K562 (cell line): Measurements from ENCODE around the gene KBTBD4. TPM values are rescaled to one million over a fixed set of nuclear protein-coding genes. Genes with fewer than 3 reads are reported as not detected.

ENCODE experiments used
- FOXO4 ChIP-seq: fragments of 450-650 bp; formaldehyde crosslinking; IDR thresholded peaks from 2 replicates; pipeline ENCODE4 v1.4.0; 2020; ENCODE audit warnings: mild to moderate bottlenecking, moderate library complexity
- NEUROD1 ChIP-seq: fragments of 150-350 bp; IDR thresholded peaks from 2 replicates; pipeline ENCODE4 v1.6.1; 2014; ENCODE audit warnings: borderline replicate concordance, low read length, low read depth; ENCODE audit not compliant: partially characterized antibody
- ZNF232 ChIP-seq: sonication (generic); formaldehyde crosslinking; IDR thresholded peaks from 2 replicates; pipeline ENCODE4 v1.8.0; 2022; ENCODE audit warnings: mild to moderate bottlenecking, missing genetic modification reagents
- ZNF511 ChIP-seq: sonication (generic); formaldehyde crosslinking; IDR thresholded peaks from 2 replicates; pipeline ENCODE4 v1.8.0; 2022; ENCODE audit warnings: mild to moderate bottlenecking, missing genetic modification reagents
- ZNF584 ChIP-seq: fragments of 200-800 bp; sonication (Bioruptor generic); IDR thresholded peaks from 2 replicates; pipeline ENCODE4 v1.6.1; 2016; ENCODE audit warnings: low read depth, mild to moderate bottlenecking, missing genetic modification characterization, missing compliant biosample characterization
- polyA plus RNA-seq, 8 experiments: library from polyadenylated mRNA; depleted of rRNA in 4 of 8; stranded (reverse) in 5 of 8; unstranded in 3 of 8; fragments of >200 nt; fragmentation: Nextera tagmentation in 2 of 8; fragmentation: Illumina TruSeq in 1 of 8; extraction: Ambion mirVana in 2 of 8; extraction: Trizol in 1 of 8; gene quantifications; 2 replicates each; pipeline versions ENCODE4 v1.2.1 to v1.2.3, GENCODE V29; 2011 to 2014; ENCODE audit warnings: inconsistent platforms in 1 of 8, missing spikeins in 1 of 8
- total RNA-seq, 7 experiments: library from RNA; depleted of rRNA in 6 of 7; stranded (reverse); fragments of >200 nt in 6 of 7; fragmentation: Illumina TruSeq in 2 of 7; extraction: Trizol in 2 of 7; gene quantifications; 2 replicates each; pipeline versions ENCODE4 v1.2.1 to v1.2.3, GENCODE V29; 2011 to 2021; ENCODE audit warnings: low replicate concordance in 1 of 7
- TF ChIP-seq, protein P1 (sequence below): sonication (generic); formaldehyde crosslinking; IDR thresholded peaks from 2 replicates; pipeline ENCODE4 v1.9.0; 2022; ENCODE audit warnings: mild to moderate bottlenecking, missing genetic modification reagents
- TF ChIP-seq, protein P2 (sequence below), 2 experiments: fragments of 150-350 bp in 1 of 2; IDR thresholded peaks; 2 replicates each; pipeline ENCODE4 v1.6.1; 2012 to 2016; ENCODE audit warnings: low read depth in 2 of 2, low read length in 2 of 2, mild to moderate bottlenecking in 1 of 2, moderate library complexity in 1 of 2
- TF ChIP-seq, protein P3 (sequence below), 2 experiments: fragments of 450-650 bp; IDR thresholded peaks; 2 replicates each; pipeline ENCODE4 v1.6.1; 2016
- TF ChIP-seq, protein P4 (sequence below), 2 experiments: fragments of 450-650 bp; IDR thresholded peaks; 2 replicates each; pipeline ENCODE4 v1.6.1; 2018; ENCODE audit warnings: mild to moderate bottlenecking in 2 of 2, low read depth in 1 of 2; ENCODE audit not compliant: partially characterized antibody in 2 of 2
- TF ChIP-seq, protein P5 (sequence below): conservative IDR thresholded peaks from 2 replicates; pipeline ENCODE4 v1.6.1; 2011; ENCODE audit warnings: low read depth, mild to moderate bottlenecking, low read length; ENCODE audit not compliant: control insufficient read depth

The KBTBD4 gene
- total and polyA plus RNA-seq, 9 of the 15 experiments (the other 6 are each of a cell fraction or from before 2014, with no cell fraction given) = 7.0 to 33.9 (median 13.3) TPM

DNA sequence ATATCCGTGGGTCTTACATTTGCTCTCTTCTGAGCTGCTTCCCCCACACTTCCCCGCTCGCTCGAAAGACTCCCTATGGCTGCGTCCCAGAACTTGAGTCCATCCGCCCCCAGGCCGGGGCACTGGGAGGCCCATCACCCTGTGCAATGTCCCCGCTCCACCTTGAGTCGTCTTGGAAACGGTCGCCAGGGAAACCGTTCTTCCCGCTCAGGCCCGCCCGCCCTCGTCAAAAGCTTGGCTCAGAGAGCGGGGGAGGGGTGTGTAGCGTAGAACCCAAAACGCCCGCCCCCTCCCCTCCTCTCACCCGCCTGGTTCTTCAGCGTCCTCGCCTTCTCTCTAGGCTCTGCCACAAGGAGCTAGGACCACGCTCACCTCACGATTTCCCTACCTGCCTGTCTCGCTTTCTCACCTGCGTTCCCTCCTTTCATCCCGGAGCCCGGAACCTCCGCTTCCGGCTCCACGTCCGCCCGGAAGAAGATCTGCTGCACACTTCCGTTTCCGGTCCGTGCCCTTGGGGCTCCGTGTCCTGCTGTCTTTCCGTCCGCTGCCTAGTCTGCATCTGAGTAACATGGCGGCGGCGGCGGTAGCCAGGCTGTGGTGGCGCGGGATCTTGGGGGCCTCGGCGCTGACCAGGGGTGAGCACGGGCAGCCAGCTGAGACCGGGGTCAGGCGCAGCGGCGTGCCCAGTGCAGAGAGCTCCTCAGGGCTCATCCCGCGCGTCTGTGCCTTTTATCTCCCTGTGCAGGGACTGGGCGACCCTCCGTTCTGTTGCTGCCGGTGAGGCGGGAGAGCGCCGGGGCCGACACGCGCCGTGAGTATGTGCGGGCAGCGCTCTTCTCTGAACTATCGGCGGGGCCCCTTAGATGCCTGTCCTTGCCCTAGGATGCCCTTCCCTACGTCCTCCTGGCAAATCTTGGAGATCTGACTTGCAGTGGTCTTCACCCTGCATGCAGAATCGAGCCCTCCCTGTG, at the start of gene KBTBD4, which contains the start of gene NDUFS3 (continued):
- TF ChIP-seq, protein P1, sequence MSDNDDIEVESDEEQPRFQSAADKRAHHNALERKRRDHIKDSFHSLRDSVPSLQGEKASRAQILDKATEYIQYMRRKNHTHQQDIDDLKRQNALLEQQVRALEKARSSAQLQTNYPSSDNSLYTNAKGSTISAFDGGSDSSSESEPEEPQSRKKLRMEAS = peak; percentile 64
- TF ChIP-seq, protein P2, sequence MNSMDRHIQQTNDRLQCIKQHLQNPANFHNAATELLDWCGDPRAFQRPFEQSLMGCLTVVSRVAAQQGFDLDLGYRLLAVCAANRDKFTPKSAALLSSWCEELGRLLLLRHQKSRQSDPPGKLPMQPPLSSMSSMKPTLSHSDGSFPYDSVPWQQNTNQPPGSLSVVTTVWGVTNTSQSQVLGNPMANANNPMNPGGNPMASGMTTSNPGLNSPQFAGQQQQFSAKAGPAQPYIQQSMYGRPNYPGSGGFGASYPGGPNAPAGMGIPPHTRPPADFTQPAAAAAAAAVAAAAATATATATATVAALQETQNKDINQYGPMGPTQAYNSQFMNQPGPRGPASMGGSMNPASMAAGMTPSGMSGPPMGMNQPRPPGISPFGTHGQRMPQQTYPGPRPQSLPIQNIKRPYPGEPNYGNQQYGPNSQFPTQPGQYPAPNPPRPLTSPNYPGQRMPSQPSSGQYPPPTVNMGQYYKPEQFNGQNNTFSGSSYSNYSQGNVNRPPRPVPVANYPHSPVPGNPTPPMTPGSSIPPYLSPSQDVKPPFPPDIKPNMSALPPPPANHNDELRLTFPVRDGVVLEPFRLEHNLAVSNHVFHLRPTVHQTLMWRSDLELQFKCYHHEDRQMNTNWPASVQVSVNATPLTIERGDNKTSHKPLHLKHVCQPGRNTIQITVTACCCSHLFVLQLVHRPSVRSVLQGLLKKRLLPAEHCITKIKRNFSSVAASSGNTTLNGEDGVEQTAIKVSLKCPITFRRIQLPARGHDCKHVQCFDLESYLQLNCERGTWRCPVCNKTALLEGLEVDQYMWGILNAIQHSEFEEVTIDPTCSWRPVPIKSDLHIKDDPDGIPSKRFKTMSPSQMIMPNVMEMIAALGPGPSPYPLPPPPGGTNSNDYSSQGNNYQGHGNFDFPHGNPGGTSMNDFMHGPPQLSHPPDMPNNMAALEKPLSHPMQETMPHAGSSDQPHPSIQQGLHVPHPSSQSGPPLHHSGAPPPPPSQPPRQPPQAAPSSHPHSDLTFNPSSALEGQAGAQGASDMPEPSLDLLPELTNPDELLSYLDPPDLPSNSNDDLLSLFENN (IDR thresholded peaks at IDR 0.05; ENCODE audit: low read depth in 2 of 2, low read length in 2 of 2) = no peak
- TF ChIP-seq, protein P3, sequence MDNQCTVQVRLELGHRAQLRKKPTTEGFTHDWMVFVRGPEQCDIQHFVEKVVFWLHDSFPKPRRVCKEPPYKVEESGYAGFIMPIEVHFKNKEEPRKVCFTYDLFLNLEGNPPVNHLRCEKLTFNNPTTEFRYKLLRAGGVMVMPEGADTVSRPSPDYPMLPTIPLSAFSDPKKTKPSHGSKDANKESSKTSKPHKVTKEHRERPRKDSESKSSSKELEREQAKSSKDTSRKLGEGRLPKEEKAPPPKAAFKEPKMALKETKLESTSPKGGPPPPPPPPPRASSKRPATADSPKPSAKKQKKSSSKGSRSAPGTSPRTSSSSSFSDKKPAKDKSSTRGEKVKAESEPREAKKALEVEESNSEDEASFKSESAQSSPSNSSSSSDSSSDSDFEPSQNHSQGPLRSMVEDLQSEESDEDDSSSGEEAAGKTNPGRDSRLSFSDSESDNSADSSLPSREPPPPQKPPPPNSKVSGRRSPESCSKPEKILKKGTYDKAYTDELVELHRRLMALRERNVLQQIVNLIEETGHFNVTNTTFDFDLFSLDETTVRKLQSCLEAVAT (IDR thresholded peaks at IDR 0.05) = peak; percentile 72 to 86; a peak in 3 of 4 replicates
- peak; percentile 84 for TF ChIP-seq ZNF511 (CRISPR knock-in tag)
- TF ChIP-seq FOXO4 (CRISPR knock-in tag) = no peak
- TF ChIP-seq ZNF584 (CRISPR knock-in tag) = no peak
- TF ChIP-seq NEUROD1 = peak; percentile 87
- TF ChIP-seq, protein P4, sequence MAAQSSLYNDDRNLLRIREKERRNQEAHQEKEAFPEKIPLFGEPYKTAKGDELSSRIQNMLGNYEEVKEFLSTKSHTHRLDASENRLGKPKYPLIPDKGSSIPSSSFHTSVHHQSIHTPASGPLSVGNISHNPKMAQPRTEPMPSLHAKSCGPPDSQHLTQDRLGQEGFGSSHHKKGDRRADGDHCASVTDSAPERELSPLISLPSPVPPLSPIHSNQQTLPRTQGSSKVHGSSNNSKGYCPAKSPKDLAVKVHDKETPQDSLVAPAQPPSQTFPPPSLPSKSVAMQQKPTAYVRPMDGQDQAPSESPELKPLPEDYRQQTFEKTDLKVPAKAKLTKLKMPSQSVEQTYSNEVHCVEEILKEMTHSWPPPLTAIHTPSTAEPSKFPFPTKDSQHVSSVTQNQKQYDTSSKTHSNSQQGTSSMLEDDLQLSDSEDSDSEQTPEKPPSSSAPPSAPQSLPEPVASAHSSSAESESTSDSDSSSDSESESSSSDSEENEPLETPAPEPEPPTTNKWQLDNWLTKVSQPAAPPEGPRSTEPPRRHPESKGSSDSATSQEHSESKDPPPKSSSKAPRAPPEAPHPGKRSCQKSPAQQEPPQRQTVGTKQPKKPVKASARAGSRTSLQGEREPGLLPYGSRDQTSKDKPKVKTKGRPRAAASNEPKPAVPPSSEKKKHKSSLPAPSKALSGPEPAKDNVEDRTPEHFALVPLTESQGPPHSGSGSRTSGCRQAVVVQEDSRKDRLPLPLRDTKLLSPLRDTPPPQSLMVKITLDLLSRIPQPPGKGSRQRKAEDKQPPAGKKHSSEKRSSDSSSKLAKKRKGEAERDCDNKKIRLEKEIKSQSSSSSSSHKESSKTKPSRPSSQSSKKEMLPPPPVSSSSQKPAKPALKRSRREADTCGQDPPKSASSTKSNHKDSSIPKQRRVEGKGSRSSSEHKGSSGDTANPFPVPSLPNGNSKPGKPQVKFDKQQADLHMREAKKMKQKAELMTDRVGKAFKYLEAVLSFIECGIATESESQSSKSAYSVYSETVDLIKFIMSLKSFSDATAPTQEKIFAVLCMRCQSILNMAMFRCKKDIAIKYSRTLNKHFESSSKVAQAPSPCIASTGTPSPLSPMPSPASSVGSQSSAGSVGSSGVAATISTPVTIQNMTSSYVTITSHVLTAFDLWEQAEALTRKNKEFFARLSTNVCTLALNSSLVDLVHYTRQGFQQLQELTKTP (IDR thresholded peaks at IDR 0.05; ENCODE audit: low read depth in 1 of 2, partially characterized antibody in 2 of 2) = peak; percentile 65 to 96
- TF ChIP-seq, protein P5, sequence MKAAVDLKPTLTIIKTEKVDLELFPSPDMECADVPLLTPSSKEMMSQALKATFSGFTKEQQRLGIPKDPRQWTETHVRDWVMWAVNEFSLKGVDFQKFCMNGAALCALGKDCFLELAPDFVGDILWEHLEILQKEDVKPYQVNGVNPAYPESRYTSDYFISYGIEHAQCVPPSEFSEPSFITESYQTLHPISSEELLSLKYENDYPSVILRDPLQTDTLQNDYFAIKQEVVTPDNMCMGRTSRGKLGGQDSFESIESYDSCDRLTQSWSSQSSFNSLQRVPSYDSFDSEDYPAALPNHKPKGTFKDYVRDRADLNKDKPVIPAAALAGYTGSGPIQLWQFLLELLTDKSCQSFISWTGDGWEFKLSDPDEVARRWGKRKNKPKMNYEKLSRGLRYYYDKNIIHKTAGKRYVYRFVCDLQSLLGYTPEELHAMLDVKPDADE = peak; percentile 86; the same call in 1 of the 2 replicates
- TF ChIP-seq ZNF232 (CRISPR knock-in tag) = 0 out of 2 replicates have a peak, but pooled peaks have one; percentile 39
